K562 (cell line): Measurements from ENCODE around the gene GHITM. TPM values are rescaled to one million over a fixed set of nuclear protein-coding genes. Genes with fewer than 3 reads are reported as not detected.

ENCODE experiments used
- ATAC-seq: fragments of 200-7000 bp; cut with Tn5 transposase; 3 replicates; pipeline ENCODE4 v1.9.1; 2020; ENCODE audit warnings: moderate library complexity
- Bru-seq: library from RNA; stranded (reverse); fragments of 400-500 nt; gene quantifications from one replicate; lab custom pipeline; 2021; lab: Mats Ljungman, UMichigan
- BruChase-seq, 2 experiments: library from RNA; stranded (reverse); fragments of 400-500 nt; gene quantifications; one replicate each; lab custom pipeline; 2021; lab: Mats Ljungman, UMichigan
- BruUV-seq: library from RNA; stranded (reverse); fragments of 400-500 nt; replicated peaks from 2 replicates; lab custom pipeline; 2021; lab: Mats Ljungman, UMichigan
- CTCF ChIA-PET: fragments of 300-600 bp; formaldehyde crosslinking; extraction: SDS; loops from one replicate; lab custom pipeline; 2021; ENCODE audit warnings: low intra/inter-chr PET ratio; lab: Yijun Ruan, JAX
- POLR2A ChIA-PET: fragments of 300-600, 350-650 bp; sonication (Branson Sonifier 250); formaldehyde crosslinking; extraction: SDS; loops from one replicate; lab custom pipeline; 2021; ENCODE audit warnings: antibody characterized with exemption, inconsistent platforms; lab: Yijun Ruan, JAX
- DNase-seq, 4 experiments: peaks; one replicate each; pipeline versions ENCODE4 v3.0.0 to v3.0.0-alpha.2; 2011 to 2018; ENCODE audit warnings: low spot score in 3 of 4, mixed read lengths in 3 of 4; ENCODE audit errors: extremely low read depth in 1 of 4
- FAIRE-seq: peaks from 2 replicates; lab custom pipeline; 2011; peaks lifted over from hg19 to GRCh38; lab: Jason Lieb, UNC
- H2AFZ ChIP-seq: 2 replicates; pipeline ENCODE4 v1.6.0; 2011; ENCODE audit warnings: low read depth, low read length, control low read depth, inconsistent platforms
- H3K27ac ChIP-seq: fragments of 200-600 bp; 3 replicates; pipeline ENCODE4 v1.8.0; 2011; ENCODE audit warnings: low read depth, mild to moderate bottlenecking, control low read depth, inconsistent platforms, low read length, moderate library complexity, mixed read lengths; ENCODE audit errors: extremely low read depth
- H3K27me3 ChIP-seq, 2 experiments: fragments of 300-600 bp in 1 of 2; 2 replicates in 1 of 2; 3 replicates in 1 of 2; pipeline versions ENCODE4 v1.6.0 to v1.8.0; 2011; ENCODE audit warnings: inconsistent platforms in 2 of 2, low read length in 2 of 2, mild to moderate bottlenecking in 1 of 2, mixed read lengths in 1 of 2, moderate library complexity in 1 of 2; ENCODE audit not compliant: control insufficient read depth in 2 of 2, insufficient read depth in 2 of 2
- H3K36me3 ChIP-seq: fragments of 300-600 bp; 3 replicates; pipeline ENCODE4 v1.8.0; 2011; ENCODE audit warnings: mild to moderate bottlenecking, low read length, inconsistent platforms; ENCODE audit not compliant: control insufficient read depth, insufficient read depth
- H3K4me1 ChIP-seq, 2 experiments: fragments of 200-600 bp in 1 of 2; replicated peaks in 1 of 2; 2 replicates in 1 of 2; 3 replicates in 1 of 2; pipeline versions ENCODE4 v1.5.1 to v1.8.0; 2011; ENCODE audit warnings: inconsistent platforms in 2 of 2, low read length in 2 of 2, mild to moderate bottlenecking in 1 of 2, mixed read lengths in 1 of 2, moderate library complexity in 1 of 2; ENCODE audit not compliant: control insufficient read depth in 2 of 2, insufficient read depth in 2 of 2
- H3K4me2 ChIP-seq: 2 replicates; pipeline ENCODE4 v1.6.1; 2011; ENCODE audit warnings: low read length, control low read depth, inconsistent platforms, mixed read lengths; ENCODE audit not compliant: insufficient read depth
- H3K4me3 ChIP-seq: fragments of 200-600 bp; sonication (generic), shearing (Covaris generic); 2 replicates; pipeline ENCODE4 v1.5.1; 2016; ENCODE audit warnings: control low read depth, inconsistent platforms
- H3K79me2 ChIP-seq: fragments of 200-600 bp; 3 replicates; pipeline ENCODE4 v1.8.0; 2011; ENCODE audit warnings: low read length, inconsistent platforms; ENCODE audit not compliant: control insufficient read depth, insufficient read depth
- H3K9ac ChIP-seq, 2 experiments: 2 replicates each; pipeline versions ENCODE4 v1.6.0 to v1.6.1; 2011; ENCODE audit warnings: low read depth in 2 of 2, low read length in 2 of 2, control low read depth in 1 of 2, inconsistent platforms in 1 of 2, mild to moderate bottlenecking in 1 of 2, mixed read lengths in 1 of 2; ENCODE audit not compliant: insufficient read depth in 1 of 2
- H3K9me1 ChIP-seq: one replicate; pipeline ENCODE4 v1.6.0; 2011; ENCODE audit warnings: inconsistent platforms, mild to moderate bottlenecking, low read length, moderate library complexity; ENCODE audit not compliant: control insufficient read depth, insufficient read depth
- H3K9me3 ChIP-seq: replicated peaks from 2 replicates; pipeline ENCODE4 v1.5.1; 2011; ENCODE audit warnings: low read depth, low read length, inconsistent platforms; ENCODE audit not compliant: control insufficient read depth, insufficient read depth
- H4K20me1 ChIP-seq: replicated peaks from 2 replicates; pipeline ENCODE4 v1.6.1; 2011; ENCODE audit warnings: low read length, inconsistent platforms, mixed read lengths; ENCODE audit not compliant: control insufficient read depth, insufficient read depth
- GATAD2A ChIP-seq: fragments of 450-650 bp; IDR thresholded peaks from 2 replicates; pipeline ENCODE4 v1.6.1; 2017
- KLF16 ChIP-seq: IDR thresholded peaks from 2 replicates; pipeline ENCODE4 v1.6.1; 2016; ENCODE audit warnings: antibody characterized with exemption
- NFYB ChIP-seq: IDR thresholded peaks from 2 replicates; pipeline ENCODE4 v1.6.1; 2011; ENCODE audit warnings: mild to moderate bottlenecking, moderate library complexity; ENCODE audit not compliant: insufficient read length; ENCODE audit errors: extremely low read depth
- WGBS: fragments of 100-300 bp; shearing (Covaris generic); methylation state at CpG from one replicate; pipeline ENCODE4 v1.1.6; 2016; ENCODE audit warnings: low coverage, mixed read lengths; ENCODE audit not compliant: insufficient coverage; ENCODE audit errors: missing lambda C conversion rate; 5-methylcytosine and 5-hydroxymethylcytosine counted together
- in situ Hi-C: fragments of 300-500 bp; cut with MboI; formaldehyde crosslinking; loops from 4 replicates; pipeline ENCODE4 v1.15.0; 2018; ENCODE audit warnings: inconsistent platforms, mixed read lengths
- intact Hi-C: fragments of 100-400 bp; cut with micrococcal nuclease; formaldehyde crosslinking; loops from 2 replicates; pipeline ENCODE4 v1.14.2; 2022
- long read RNA-seq, 3 experiments: library from polyadenylated mRNA in 2 of 3; library from RNA in 1 of 3; unstranded in 2 of 3; stranded (forward) in 1 of 3; transcript quantifications; one replicate each; pipeline ENCODE4 v2.0.0, GENCODE V29; 2019 to 2022
- polyA minus RNA-seq, 3 experiments: library from RNA; depleted of rRNA, polyadenylated mRNA; stranded (reverse); fragments of >200 nt; gene quantifications; 2 replicates each; pipeline ENCODE4 v1.2.3, GENCODE V29; 2011
- polyA plus RNA-seq, 8 experiments: library from polyadenylated mRNA; depleted of rRNA in 4 of 8; stranded (reverse) in 5 of 8; unstranded in 3 of 8; fragments of >200 nt; fragmentation: Nextera tagmentation in 2 of 8; fragmentation: Illumina TruSeq in 1 of 8; extraction: Ambion mirVana in 2 of 8; extraction: Trizol in 1 of 8; gene quantifications; 2 replicates each; pipeline versions ENCODE4 v1.2.1 to v1.2.3, GENCODE V29; 2011 to 2014; ENCODE audit warnings: inconsistent platforms in 1 of 8, missing spikeins in 1 of 8
- total RNA-seq, 7 experiments: library from RNA; depleted of rRNA in 6 of 7; stranded (reverse); fragments of >200 nt in 6 of 7; fragmentation: Illumina TruSeq in 2 of 7; extraction: Trizol in 2 of 7; gene quantifications; 2 replicates each; pipeline versions ENCODE4 v1.2.1 to v1.2.3, GENCODE V29; 2011 to 2021; ENCODE audit warnings: low replicate concordance in 1 of 7
- TF ChIP-seq, protein P1 (sequence below): sonication (generic); formaldehyde crosslinking; IDR thresholded peaks from 2 replicates; pipeline ENCODE4 v1.8.0; 2023; ENCODE audit warnings: mild to moderate bottlenecking, missing genetic modification reagents
- TF ChIP-seq, protein P2 (sequence below): fragments of 450-650 bp; formaldehyde crosslinking; IDR thresholded peaks from 2 replicates; pipeline ENCODE4 v1.4.0; 2022; ENCODE audit warnings: mild to moderate bottlenecking, moderate library complexity
- TF ChIP-seq, protein P3 (sequence below): fragments of 450-650 bp; formaldehyde crosslinking; IDR thresholded peaks from 2 replicates; pipeline ENCODE4 v1.4.0; 2020; ENCODE audit warnings: mild to moderate bottlenecking

The GHITM gene, protein sequence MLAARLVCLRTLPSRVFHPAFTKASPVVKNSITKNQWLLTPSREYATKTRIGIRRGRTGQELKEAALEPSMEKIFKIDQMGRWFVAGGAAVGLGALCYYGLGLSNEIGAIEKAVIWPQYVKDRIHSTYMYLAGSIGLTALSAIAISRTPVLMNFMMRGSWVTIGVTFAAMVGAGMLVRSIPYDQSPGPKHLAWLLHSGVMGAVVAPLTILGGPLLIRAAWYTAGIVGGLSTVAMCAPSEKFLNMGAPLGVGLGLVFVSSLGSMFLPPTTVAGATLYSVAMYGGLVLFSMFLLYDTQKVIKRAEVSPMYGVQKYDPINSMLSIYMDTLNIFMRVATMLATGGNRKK
- 28.3 and 42.0 TPM in 2 replicates for total RNA-seq (2011; cell fraction: chromatin; rRNA removed; ENCODE audit: low replicate concordance)
- total RNA-seq (2011; cell fraction: nucleolus; rRNA removed), result 35.7 and 40.9 TPM in 2 replicates
- total RNA-seq (2011; cell fraction: nucleoplasm; rRNA removed), result 48.2 and 55.7 TPM in 2 replicates
- total RNA-seq (2014; rRNA removed) (353 and 382 TPM in 2 replicates), total RNA-seq (2014; rRNA removed; fragmentation: Illumina TruSeq; extraction: Trizol) (410 and 439 TPM in 2 replicates), total RNA-seq (2015; rRNA removed; fragmentation: Illumina TruSeq; extraction: Trizol) (319 and 332 TPM in 2 replicates), total RNA-seq (2021) (322 and 329 TPM in 2 replicates), polyA plus RNA-seq (2011; rRNA removed) (419 and 525 TPM in 2 replicates), polyA plus RNA-seq (2014; fragmentation: Illumina TruSeq; extraction: Trizol) (335 and 347 TPM in 2 replicates), polyA plus RNA-seq (2014; fragmentation: Nextera tagmentation; extraction: Ambion mirVana) (1,000 to 10,000 TPM; 1,201 to 1,258 TPM), polyA plus RNA-seq (2014; rRNA removed) (386 and 401 TPM in 2 replicates), polyA minus RNA-seq (2011; rRNA and poly(A)+ RNA removed) (349 and 350 TPM in 2 replicates), Bru-seq, nascent RNA (percentile 98 among the genes with signal in this experiment), BruChase-seq, experiment 1, labeled RNA remaining after a 2-hour chase (percentile 99 among the genes with signal in this experiment), BruChase-seq, experiment 2, labeled RNA remaining after a 6-hour chase (percentile 98 among the genes with signal in this experiment)
- polyA plus RNA-seq (2011; cell fraction: cytosol; rRNA removed), result 238 and 341 TPM in 2 replicates
- polyA plus RNA-seq (2011; cell fraction: nucleus; rRNA removed), result 70.0 and 123 TPM in 2 replicates
- 352 and 522 TPM in 2 replicates for polyA plus RNA-seq (2012)
- 107 and 129 TPM in 2 replicates for polyA minus RNA-seq (2011; cell fraction: cytosol; rRNA and poly(A)+ RNA removed)
- polyA minus RNA-seq (2011; cell fraction: nucleus; rRNA and poly(A)+ RNA removed), result 22.6 and 44.9 TPM in 2 replicates
- long read RNA-seq, experiment 1, transcript GHITM-201 (9 exons, 2,128 nt), result major isoform, 2,118 of 2,432 reads
- long read RNA-seq, experiment 1, partial matches to known transcripts, result 234 of 2,432 reads
- long read RNA-seq, experiment 1, other reads (novel, unspliced or antisense), result 80 of 2,432 reads
- long read RNA-seq, experiment 2, transcript GHITM-201 (9 exons, 2,128 nt), result major isoform, 216 of 606 reads
- long read RNA-seq, experiment 2, partial matches to known transcripts, result 230 of 606 reads
- long read RNA-seq, experiment 2, other reads (novel, unspliced or antisense), result 160 of 606 reads
- long read RNA-seq, experiment 3, transcript GHITM-201 (9 exons, 2,128 nt), result major isoform, 1,099 of 1,268 reads
- long read RNA-seq, experiment 3, partial matches to known transcripts, result 134 of 1,268 reads
- long read RNA-seq, experiment 3, other reads (novel, unspliced or antisense), result 35 of 1,268 reads

DNA sequence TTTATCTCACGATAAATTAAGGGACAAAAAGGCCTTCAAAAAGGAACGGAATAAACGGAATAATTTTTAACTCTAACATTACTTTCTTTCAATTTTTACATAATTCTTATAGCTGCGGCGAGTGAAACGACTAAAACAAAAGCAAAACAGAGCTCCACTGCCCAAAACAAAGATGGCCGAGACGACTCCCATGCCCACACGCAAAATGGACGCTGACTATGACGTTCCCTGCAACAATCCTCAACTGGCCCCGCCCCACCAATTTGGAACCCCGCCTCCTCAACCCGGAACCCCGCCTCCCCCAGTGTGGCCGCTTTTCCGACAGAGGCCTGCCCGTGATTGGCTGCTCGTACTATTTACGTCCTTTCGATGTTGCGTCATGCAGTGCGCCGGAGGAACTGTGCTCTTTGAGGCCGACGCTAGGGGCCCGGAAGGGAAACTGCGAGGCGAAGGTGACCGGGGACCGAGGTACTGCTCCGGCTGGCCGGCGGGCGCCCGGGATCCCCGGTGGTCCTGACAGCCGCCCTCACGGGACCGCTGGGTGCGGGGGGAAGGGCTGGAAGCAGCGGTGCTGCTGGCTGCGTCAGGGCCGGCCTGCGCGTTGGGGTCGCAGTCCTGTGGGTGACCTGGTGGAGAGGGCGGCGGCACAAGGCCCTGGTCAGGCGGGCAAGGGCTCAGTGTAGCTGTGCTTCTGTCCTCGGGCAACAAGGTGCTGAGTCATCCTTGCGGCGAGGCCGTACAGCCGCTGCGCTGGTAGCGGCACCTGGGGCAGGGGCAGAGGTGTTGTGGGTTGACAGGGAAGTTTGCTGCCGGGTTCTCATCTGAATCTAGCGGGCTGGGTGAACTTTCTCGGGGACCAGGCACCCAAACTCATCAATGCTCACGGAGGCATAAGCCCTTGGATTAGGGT, at the start of gene GHITM:
GHITM (plus strand) TSS at position 384 of the 910 bp plus-strand sequence. CDS start 1,992 bp downstream, outside the sequence.
- ChIA-PET CTCF (no interaction called here), POLR2A (interaction anchor here (0.6 to 4.0 kb wide), 18 partner anchors 9 to 1422 kb away, joined by 3 to 27 read pairs (median 4); partner anchors contain the start of genes CCSER2 and CDHR1)
- ATAC-seq (peak; percentile 94), DNase-seq (peak; percentile 96 to 99 (median 97)), FAIRE-seq (peak; percentile 99)
- Histone ChIP-seq H3K4me2 (peak within 1 kb of the TSS; percentile 100), H3K36me3 (peaks cover 42% of the 10 kb centered on the region), H3K79me2 (peaks cover 46% of the 10 kb centered on the region), H3K27ac (peak within 1 kb of the TSS; percentile 99), H4K20me1 (peaks cover 7% of the 10 kb centered on the region), H3K9me1 (no peaks in the 10 kb centered on the region), H3K9me3 (no peaks in the 10 kb centered on the region), H3K4me1 (peaks cover 0 to 12% of the 10 kb centered on the region in 2 experiments; a peak in 4 of 5 replicates), H3K9ac (peak within 1 kb of the TSS; percentile 99 to 100), H3K27me3 (no peaks in the 10 kb centered on the region), H3K4me3 (peak within 1 kb of the TSS; percentile 100), H2AFZ (peak within 1 kb of the TSS; percentile 99)
- intact Hi-C loops, result no loop called here
- BruUV-seq, result no TSS peak
- in situ Hi-C loops, result no loop called here
- under 1% methylated on average over 61 of the region's 61 CpGs for WGBS
- TF ChIP-seq, protein P1, sequence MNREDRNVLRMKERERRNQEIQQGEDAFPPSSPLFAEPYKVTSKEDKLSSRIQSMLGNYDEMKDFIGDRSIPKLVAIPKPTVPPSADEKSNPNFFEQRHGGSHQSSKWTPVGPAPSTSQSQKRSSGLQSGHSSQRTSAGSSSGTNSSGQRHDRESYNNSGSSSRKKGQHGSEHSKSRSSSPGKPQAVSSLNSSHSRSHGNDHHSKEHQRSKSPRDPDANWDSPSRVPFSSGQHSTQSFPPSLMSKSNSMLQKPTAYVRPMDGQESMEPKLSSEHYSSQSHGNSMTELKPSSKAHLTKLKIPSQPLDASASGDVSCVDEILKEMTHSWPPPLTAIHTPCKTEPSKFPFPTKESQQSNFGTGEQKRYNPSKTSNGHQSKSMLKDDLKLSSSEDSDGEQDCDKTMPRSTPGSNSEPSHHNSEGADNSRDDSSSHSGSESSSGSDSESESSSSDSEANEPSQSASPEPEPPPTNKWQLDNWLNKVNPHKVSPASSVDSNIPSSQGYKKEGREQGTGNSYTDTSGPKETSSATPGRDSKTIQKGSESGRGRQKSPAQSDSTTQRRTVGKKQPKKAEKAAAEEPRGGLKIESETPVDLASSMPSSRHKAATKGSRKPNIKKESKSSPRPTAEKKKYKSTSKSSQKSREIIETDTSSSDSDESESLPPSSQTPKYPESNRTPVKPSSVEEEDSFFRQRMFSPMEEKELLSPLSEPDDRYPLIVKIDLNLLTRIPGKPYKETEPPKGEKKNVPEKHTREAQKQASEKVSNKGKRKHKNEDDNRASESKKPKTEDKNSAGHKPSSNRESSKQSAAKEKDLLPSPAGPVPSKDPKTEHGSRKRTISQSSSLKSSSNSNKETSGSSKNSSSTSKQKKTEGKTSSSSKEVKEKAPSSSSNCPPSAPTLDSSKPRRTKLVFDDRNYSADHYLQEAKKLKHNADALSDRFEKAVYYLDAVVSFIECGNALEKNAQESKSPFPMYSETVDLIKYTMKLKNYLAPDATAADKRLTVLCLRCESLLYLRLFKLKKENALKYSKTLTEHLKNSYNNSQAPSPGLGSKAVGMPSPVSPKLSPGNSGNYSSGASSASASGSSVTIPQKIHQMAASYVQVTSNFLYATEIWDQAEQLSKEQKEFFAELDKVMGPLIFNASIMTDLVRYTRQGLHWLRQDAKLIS, result peak; percentile 93
- TF ChIP-seq NFYB, result peak; percentile 73
- TF ChIP-seq KLF16, result no peak
- TF ChIP-seq, protein P2, sequence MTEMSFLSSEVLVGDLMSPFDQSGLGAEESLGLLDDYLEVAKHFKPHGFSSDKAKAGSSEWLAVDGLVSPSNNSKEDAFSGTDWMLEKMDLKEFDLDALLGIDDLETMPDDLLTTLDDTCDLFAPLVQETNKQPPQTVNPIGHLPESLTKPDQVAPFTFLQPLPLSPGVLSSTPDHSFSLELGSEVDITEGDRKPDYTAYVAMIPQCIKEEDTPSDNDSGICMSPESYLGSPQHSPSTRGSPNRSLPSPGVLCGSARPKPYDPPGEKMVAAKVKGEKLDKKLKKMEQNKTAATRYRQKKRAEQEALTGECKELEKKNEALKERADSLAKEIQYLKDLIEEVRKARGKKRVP (CRISPR knock-in tag), result peak; percentile 97
- TF ChIP-seq, protein P3, sequence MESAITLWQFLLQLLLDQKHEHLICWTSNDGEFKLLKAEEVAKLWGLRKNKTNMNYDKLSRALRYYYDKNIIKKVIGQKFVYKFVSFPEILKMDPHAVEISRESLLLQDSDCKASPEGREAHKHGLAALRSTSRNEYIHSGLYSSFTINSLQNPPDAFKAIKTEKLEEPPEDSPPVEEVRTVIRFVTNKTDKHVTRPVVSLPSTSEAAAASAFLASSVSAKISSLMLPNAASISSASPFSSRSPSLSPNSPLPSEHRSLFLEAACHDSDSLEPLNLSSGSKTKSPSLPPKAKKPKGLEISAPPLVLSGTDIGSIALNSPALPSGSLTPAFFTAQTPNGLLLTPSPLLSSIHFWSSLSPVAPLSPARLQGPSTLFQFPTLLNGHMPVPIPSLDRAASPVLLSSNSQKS (CRISPR knock-in tag), result no peak
- peak; percentile 77; the same call in 1 of the 2 replicates for TF ChIP-seq GATAD2A
